Measurements from ENCODE around the gene SUV39H1. TPM values are rescaled to one million over a fixed set of nuclear protein-coding genes. Genes with fewer than 3 reads are reported as not detected.

SUV39H1 gene
- total RNA-seq, 2 experiments from 2014 or later: 31.5 to 31.9 TPM

DNA sequence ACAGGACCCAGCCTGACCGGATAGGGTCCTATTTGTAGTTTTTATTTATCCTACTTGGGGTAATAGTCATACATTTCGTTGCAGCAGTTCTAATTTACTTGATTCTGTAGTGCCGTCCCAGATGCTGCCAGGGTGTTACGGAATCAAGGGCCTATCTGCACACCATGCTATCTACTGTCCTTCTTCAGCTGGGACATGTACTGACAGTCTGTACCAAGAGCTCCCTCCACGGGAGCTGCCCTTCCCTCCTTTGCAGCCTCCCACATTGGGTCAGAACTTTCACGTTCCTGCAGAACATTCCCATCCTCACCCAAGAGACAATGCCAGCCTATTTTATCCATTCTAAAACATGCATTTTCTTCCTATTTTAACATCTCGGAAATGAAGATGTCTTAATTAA, 6.7 kb downstream of the SUV39H1 start:
- no peaks in the 10 kb centered on the region for H3K27me3 Mint-ChIP-seq (ENCODE audit: low read depth)
- H3K27ac Mint-ChIP-seq: no peak overlapping the region
- intact Hi-C loops (cut with micrococcal nuclease): no loop called here
- H3K9me3 Mint-ChIP-seq: no peaks in the 10 kb centered on the region
- H3K4me1 Mint-ChIP-seq (ENCODE audit: low read depth): peaks cover 21% of the 10 kb centered on the region
- H3K36me3 Mint-ChIP-seq (ENCODE audit: low read depth): peaks cover 24% of the 10 kb centered on the region
- CTCF ChIA-PET: no interaction called here
- no peak overlapping the region for H3K4me3 Mint-ChIP-seq
- no peak for DNase-seq

DNA sequence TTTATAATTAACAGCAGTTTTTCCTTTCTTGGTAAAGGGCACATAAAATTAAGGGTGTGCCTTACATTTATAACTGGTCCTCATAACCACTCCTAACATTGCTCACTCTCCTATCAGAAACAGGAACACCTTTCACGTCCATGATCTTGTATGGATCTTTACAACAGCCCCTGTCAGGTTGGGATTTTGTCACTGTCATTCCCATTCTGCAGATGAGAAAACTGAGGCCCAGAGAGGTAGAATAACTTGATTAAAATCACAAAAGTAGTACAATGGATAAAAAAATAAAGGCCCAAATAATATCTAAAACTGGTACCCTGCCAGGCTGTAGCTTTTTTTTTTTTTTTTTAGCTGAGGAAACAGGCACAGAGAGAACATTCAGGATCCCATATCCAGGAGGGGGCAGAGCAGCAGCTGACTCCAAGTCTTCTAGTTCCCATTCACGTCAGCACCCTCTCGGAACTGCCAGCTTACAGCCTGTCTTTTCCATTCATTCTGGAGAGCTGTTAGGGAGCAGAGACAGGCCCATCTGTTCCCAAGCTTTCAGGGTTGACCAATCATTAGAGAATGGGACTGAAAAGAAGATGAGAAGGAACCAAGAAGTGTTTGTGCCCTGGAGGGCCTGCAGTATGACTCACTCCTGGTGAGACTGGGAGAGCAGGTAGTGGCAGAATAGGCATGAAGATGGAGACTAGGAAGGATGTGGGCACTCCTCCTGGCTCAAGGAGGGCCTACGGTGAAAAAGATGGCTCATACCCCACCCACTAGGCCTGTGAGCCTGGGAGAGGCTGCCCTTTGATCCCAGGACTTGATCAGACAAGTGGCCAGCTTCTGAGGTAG, 7.3 kb downstream of the SUV39H1 start:
- intact Hi-C loops (cut with micrococcal nuclease): no loop called here
- DNase-seq: no peak
- H3K4me3 Mint-ChIP-seq: no peak overlapping the region
- no peaks in the 10 kb centered on the region for H3K27me3 Mint-ChIP-seq (ENCODE audit: low read depth)
- H3K4me1 Mint-ChIP-seq (ENCODE audit: low read depth): peaks cover 21% of the 10 kb centered on the region
- no peak overlapping the region for H3K27ac Mint-ChIP-seq
- peaks cover 28% of the 10 kb centered on the region for H3K36me3 Mint-ChIP-seq (ENCODE audit: low read depth)
- H3K9me3 Mint-ChIP-seq: no peaks in the 10 kb centered on the region
- CTCF ChIA-PET: no interaction called here

DNA sequence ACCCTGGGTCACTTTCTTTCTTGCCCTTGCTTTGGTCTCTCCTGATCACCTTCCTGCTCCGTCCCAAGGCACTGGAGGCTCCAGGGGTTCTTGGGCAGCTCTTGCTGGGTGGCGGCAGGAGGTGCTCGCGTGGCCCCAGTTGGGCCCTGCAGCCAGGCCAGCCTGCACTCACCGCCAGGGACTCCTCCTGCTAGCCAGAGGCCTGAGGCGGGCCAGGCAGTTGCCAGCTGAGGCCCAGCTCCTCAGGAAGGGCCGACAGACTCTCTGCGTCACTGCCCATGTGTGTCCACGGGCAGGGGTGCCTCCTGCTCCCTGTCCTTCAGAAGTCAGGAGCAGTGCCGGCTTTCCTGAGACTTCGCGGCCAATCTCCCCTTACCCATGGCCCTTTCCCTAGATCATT, 9.3 kb downstream of the SUV39H1 start:
- DNase-seq: no peak
- peaks cover 20% of the 10 kb centered on the region for H3K36me3 Mint-ChIP-seq (ENCODE audit: low read depth)
- no peak overlapping the region for H3K4me3 Mint-ChIP-seq
- H3K27ac Mint-ChIP-seq: no peak overlapping the region
- intact Hi-C loops (cut with micrococcal nuclease): no loop called here
- H3K9me3 Mint-ChIP-seq: no peaks in the 10 kb centered on the region
- no peaks in the 10 kb centered on the region for H3K27me3 Mint-ChIP-seq (ENCODE audit: low read depth)
- peaks cover 18% of the 10 kb centered on the region for H3K4me1 Mint-ChIP-seq (ENCODE audit: low read depth)
- CTCF ChIA-PET: no interaction called here

DNA sequence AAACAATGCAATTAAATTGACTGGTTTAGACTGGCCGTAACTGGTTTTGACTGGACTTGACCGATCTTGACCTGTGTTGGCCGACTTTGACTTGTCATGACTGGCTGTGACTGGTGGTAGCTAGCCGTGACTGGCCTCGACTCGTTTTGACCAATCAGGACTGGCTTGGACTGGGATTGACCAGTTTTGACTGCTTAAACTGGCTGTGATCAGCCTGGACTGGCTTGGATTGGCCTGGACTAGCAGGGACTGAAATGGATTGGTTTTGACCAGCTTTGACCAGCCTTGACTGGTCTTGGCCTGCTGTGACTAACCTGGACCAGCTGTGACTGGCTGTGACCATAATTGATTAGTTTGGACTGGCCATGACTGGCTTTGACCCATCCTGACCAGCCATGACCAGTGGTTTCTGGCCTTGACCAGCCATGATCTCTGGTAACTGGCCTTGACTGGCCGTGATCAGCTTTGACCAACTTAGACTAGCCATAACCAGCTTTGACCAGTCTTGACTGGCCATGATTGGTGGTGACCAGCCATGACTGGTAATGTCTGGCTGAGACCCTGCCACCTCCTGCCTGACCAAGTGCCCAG, 13.1 kb downstream of the SUV39H1 start:
- peaks cover 10% of the 10 kb centered on the region for H3K36me3 Mint-ChIP-seq (ENCODE audit: low read depth)
- no peaks in the 10 kb centered on the region for H3K27me3 Mint-ChIP-seq (ENCODE audit: low read depth)
- H3K4me1 Mint-ChIP-seq (ENCODE audit: low read depth): peaks cover 45% of the 10 kb centered on the region
- DNase-seq: no peak
- intact Hi-C loops (cut with micrococcal nuclease): no loop called here
- H3K4me3 Mint-ChIP-seq: no peak overlapping the region
- H3K27ac Mint-ChIP-seq: no peak overlapping the region
- H3K9me3 Mint-ChIP-seq: no peaks in the 10 kb centered on the region
- CTCF ChIA-PET: no interaction called here

DNA sequence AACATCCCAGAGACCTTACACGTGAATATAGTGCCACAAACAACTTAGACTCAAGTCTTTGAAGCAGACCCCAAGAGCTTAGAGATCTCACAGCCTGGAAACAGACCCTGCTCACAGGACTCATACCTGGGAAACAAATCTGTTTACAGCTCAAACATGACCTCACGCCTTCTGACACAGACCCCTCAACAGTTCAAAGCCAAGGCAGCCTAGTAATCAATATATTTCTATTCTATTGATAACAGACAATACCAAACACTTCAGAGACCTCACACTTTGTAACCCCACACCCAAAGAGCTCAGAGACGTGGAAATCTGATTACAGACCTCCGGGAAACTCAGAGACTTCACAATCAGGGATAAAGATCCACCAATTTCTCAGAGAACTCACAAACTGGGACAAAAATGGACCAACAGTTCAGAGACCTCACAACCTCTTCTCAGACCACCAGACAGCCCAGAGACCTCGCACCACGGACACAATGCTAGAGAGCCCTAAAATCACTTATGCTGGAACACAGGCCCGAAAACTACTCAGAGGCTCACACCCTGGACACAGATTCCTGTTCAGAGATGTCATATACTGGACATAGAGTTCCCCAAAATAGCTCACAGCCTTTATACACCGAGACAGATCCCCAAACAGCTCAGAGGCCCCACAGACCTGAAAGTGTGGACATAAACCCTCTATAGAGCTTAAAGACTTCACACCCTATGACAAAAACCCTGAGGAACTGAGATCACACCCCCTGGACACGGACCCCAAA, 14.8 kb downstream of the SUV39H1 start:
- no peaks in the 10 kb centered on the region for H3K9me3 Mint-ChIP-seq
- intact Hi-C loops (cut with micrococcal nuclease): no loop called here
- H3K36me3 Mint-ChIP-seq (ENCODE audit: low read depth): peaks cover 6% of the 10 kb centered on the region
- no peaks in the 10 kb centered on the region for H3K27me3 Mint-ChIP-seq (ENCODE audit: low read depth)
- H3K27ac Mint-ChIP-seq: peak overlapping the region; percentile 70
- H3K4me3 Mint-ChIP-seq: no peak overlapping the region
- DNase-seq: no peak
- CTCF ChIA-PET: no interaction called here
- peaks cover 62% of the 10 kb centered on the region for H3K4me1 Mint-ChIP-seq (ENCODE audit: low read depth)

DNA sequence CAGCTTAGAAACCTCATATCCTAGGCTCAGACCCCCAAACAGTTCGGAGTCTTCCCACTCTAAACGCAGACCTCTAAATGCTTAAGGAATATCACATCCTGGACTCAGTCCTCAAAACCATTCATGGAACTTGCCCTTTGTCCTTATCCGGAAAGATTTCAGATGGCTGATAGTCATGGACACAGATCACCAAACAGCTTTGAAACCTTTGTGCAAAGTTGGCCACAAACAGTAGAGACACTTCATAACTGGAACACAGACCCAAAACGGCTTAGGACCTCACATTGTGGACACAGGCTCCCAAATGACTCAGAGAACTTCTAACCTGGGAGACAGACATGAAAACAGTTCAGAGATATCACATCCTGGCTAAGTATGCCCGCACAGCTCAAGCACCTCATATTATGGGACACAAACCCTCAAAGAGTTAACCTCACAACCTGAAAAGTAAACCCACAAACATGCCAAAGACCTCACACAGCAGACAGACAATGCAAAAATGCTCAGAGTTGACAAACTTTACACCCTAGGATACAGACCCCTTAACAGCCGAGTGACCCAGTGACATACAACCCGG, 15.5 kb downstream of the SUV39H1 start:
- Mint-ChIP-seq H3K9me3 (no peaks in the 10 kb centered on the region), H3K27ac (peak overlapping the region; percentile 69), H3K36me3 (ENCODE audit: low read depth) (peaks cover 6% of the 10 kb centered on the region), H3K4me1 (ENCODE audit: low read depth) (peaks cover 66% of the 10 kb centered on the region), H3K4me3 (no peak overlapping the region), H3K27me3 (ENCODE audit: low read depth) (no peaks in the 10 kb centered on the region)
- CTCF ChIA-PET: no interaction called here
- intact Hi-C loops (cut with micrococcal nuclease): loop anchor here (1.0 to 2.0 kb wide), 2 partner anchors 8 to 89 kb away; no protein-coding TSS in a partner anchor
- DNase-seq: no peak

DNA sequence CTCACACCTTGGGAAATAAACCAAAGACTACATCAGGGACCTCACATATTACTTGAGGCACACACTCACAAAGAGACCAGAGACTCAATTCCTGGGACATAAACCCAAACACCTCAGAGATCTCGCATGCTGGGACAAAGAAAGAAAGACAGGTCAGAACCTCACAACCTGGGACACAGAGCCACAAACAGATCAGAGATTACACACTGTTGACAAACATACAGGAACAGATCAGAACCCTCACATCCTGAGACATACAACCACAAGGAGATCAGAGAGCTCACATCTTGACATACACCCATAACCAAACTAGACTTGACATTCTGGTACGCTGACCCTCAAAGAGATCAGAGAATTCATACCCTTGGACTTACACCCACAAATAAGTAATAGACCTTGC, 17.3 kb downstream of the SUV39H1 start:
- DNase-seq: peak; percentile 10

DNA sequence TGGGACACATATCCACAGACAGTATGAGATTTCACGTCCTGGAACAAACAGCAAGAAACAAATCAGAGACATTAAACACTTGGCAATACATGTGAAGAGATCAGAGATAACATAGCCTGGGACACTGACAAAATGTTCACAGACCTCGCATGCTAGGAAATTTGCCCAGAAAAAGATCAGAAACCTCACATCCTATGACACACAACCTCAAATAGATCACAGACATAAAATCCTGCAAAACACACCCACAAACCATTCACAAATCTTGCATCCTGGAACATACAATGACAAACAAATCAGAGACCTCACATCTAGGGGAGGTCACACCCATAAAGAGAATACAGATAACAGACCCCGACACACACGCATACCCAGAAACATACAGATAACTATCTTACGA, 18.0 kb downstream of the SUV39H1 start:
- Mint-ChIP-seq H3K27ac (peak overlapping the region; percentile 69), H3K9me3 (no peaks in the 10 kb centered on the region), H3K4me1 (ENCODE audit: low read depth) (peaks cover 81% of the 10 kb centered on the region), H3K4me3 (no peak overlapping the region), H3K27me3 (ENCODE audit: low read depth) (no peaks in the 10 kb centered on the region), H3K36me3 (ENCODE audit: low read depth) (no peaks in the 10 kb centered on the region)
- peak; percentile 11 for DNase-seq
- intact Hi-C loops (cut with micrococcal nuclease): no loop called here
- CTCF ChIA-PET: no interaction called here

More for the DNA sequence above, 17.3 kb downstream of the SUV39H1 start:
- no peaks in the 10 kb centered on the region for H3K9me3 Mint-ChIP-seq
- no peaks in the 10 kb centered on the region for H3K27me3 Mint-ChIP-seq (ENCODE audit: low read depth)
- H3K4me3 Mint-ChIP-seq: peak overlapping the region; percentile 3
- peaks cover under 1% of the 10 kb centered on the region for H3K36me3 Mint-ChIP-seq (ENCODE audit: low read depth)
- H3K4me1 Mint-ChIP-seq (ENCODE audit: low read depth): peaks cover 77% of the 10 kb centered on the region
- CTCF ChIA-PET: no interaction called here
- H3K27ac Mint-ChIP-seq: peak overlapping the region; percentile 69
- intact Hi-C loops (cut with micrococcal nuclease): loop anchor here (1.0 to 2.0 kb wide), 3 partner anchors 18 to 87 kb away; partner anchors contain the start of gene SUV39H1

- intact Hi-C loops (cut with micrococcal nuclease): no loop called here
- DNase-seq: peak; percentile 18
- Mint-ChIP-seq H3K27me3 (ENCODE audit: low read depth) (no peaks in the 10 kb centered on the region), H3K4me3 (no peak overlapping the region), H3K36me3 (ENCODE audit: low read depth) (no peaks in the 10 kb centered on the region), H3K27ac (peak overlapping the region; percentile 25), H3K9me3 (no peaks in the 10 kb centered on the region), H3K4me1 (ENCODE audit: low read depth) (peaks cover 81% of the 10 kb centered on the region)
- CTCF ChIA-PET: no interaction called here
These were observed 18.5 kb downstream of the SUV39H1 start for GRCh38 chrX:48715072-48715471.

DNA sequence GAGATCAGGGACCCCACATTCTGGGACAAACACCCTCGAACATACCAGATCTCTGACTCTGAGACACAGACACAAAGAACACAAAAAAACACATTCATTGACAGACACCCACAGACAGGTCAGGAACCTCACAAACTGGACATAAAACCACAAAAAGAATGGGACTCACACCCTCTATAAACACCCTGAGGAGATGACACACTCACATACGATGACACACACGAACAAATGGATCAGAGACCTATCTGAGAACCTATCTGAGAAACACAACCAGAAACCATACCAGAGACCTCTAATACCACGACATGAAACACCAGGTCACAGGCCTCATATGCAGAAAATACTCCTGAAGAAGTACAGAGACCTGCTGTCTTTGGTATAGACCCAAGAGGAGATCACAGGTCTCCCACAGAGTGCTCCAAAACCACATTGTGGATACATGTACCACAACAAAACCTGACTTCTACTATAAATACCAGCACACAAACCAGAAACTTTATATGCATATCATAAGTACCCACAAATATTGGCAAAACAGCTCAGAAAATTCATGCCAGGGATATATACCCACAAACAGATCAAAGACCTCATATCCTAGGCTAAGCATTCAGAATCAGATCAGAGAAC, 19.5 kb downstream of the SUV39H1 start:
- CTCF ChIA-PET: interaction anchor here (0.6 kb wide), 1 partner anchor 139 kb away, joined by 3 read pairs; no protein-coding TSS in a partner anchor
- H3K9me3 Mint-ChIP-seq: no peaks in the 10 kb centered on the region
- intact Hi-C loops (cut with micrococcal nuclease): no loop called here
- no peaks in the 10 kb centered on the region for H3K27me3 Mint-ChIP-seq (ENCODE audit: low read depth)
- peak overlapping the region; percentile 53 for H3K27ac Mint-ChIP-seq
- DNase-seq: no peak
- H3K36me3 Mint-ChIP-seq (ENCODE audit: low read depth): no peaks in the 10 kb centered on the region
- H3K4me3 Mint-ChIP-seq: no peak overlapping the region
- H3K4me1 Mint-ChIP-seq (ENCODE audit: low read depth): peaks cover 72% of the 10 kb centered on the region

- DNase-seq: no peak
- Mint-ChIP-seq H3K36me3 (ENCODE audit: low read depth) (no peaks in the 10 kb centered on the region), H3K27ac (no peak overlapping the region), H3K4me1 (ENCODE audit: low read depth) (peaks cover 41% of the 10 kb centered on the region), H3K4me3 (no peak overlapping the region), H3K9me3 (no peaks in the 10 kb centered on the region), H3K27me3 (ENCODE audit: low read depth) (no peaks in the 10 kb centered on the region)
- CTCF ChIA-PET: interaction anchor here (1.0 kb wide), 1 partner anchor 37 kb away, joined by 3 read pairs; the partner anchor contains the start of gene WAS
- intact Hi-C loops (cut with micrococcal nuclease): loop anchor here (1.0 kb wide), 1 partner anchor 8 kb away; no protein-coding TSS in a partner anchor
These were observed 23.4 kb downstream of the SUV39H1 start for GRCh38 chrX:48719958-48720357.
